GM20000 (cell line): ENCODE measurements around the gene USP47.

Experiments
- DNase-seq: peaks from one replicate; pipeline ENCODE4 v3.0.0; 2012; ENCODE audit warnings: low spot score
- CTCF ChIP-seq: IDR thresholded peaks from 2 replicates; pipeline ENCODE4 v1.5.1; 2012; ENCODE audit warnings: mild to moderate bottlenecking, control low read depth; ENCODE audit errors: extremely low read depth, missing control alignments

The USP47 gene

GRCh38 chr11:11807811-11808782, 33.7 kb upstream of the USP47 start:
- TF ChIP-seq CTCF, result no peak
- no peak for DNase-seq

GRCh38 chr11:11808992-11809615, 32.7 kb upstream of the USP47 start:
- TF ChIP-seq CTCF, result no peak
- DNase-seq, result no peak

GRCh38 chr11:11810764-11811726, 30.7 kb upstream of the USP47 start:
- TF ChIP-seq CTCF, result no peak
- DNase-seq, result no peak

- no peak for DNase-seq
Observed at GRCh38 chr11:11813288-11813962, 28.3 kb upstream of the USP47 start.

GRCh38 chr11:11814614-11815452, 26.9 kb upstream of the USP47 start:
- no peak for DNase-seq
- TF ChIP-seq CTCF, result no peak

More at GRCh38 chr11:11813288-11813962, 28.3 kb upstream of the USP47 start:
- no peak for TF ChIP-seq CTCF

- TF ChIP-seq CTCF, result no peak
- DNase-seq, result no peak
Observed at GRCh38 chr11:11816511-11817314, 25.1 kb upstream of the USP47 start.
